NCI-H82 (cell line): Measurements from ENCODE around the gene KRTAP10-3.

Source experiments
- DNase-seq: peaks from one replicate; lab custom pipeline; 2025; lab: John Stamatoyannopoulos, UW

Gene KRTAP10-3

GRCh38 chr21:44515359-44516165 is 43.0 kb downstream of the KRTAP10-3 start:
- DNase-seq: no peak

- no peak for DNase-seq
Measured at GRCh38 chr21:44514746-44515358, 43.7 kb downstream of the KRTAP10-3 start.

GRCh38 chr21:44514218-44514520 is 44.4 kb downstream of the KRTAP10-3 start:
- no peak for DNase-seq

GRCh38 chr21:44513389-44514217 is 45.0 kb downstream of the KRTAP10-3 start:
- DNase-seq: no peak

GRCh38 chr21:44512496-44513388 is 45.9 kb downstream of the KRTAP10-3 start:
- no peak for DNase-seq

GRCh38 chr21:44511938-44512275 is 46.7 kb downstream of the KRTAP10-3 start:
- DNase-seq: no peak

GRCh38 chr21:44511219-44511937 is 47.2 kb downstream of the KRTAP10-3 start:
- no peak for DNase-seq

- peak; percentile 65 for DNase-seq
Measured at GRCh38 chr21:44510508-44511218, 47.9 kb downstream of the KRTAP10-3 start.

GRCh38 chr21:44510109-44510507 is 48.5 kb downstream of the KRTAP10-3 start:
- no peak for DNase-seq

GRCh38 chr21:44509539-44509938 is 49.1 kb downstream of the KRTAP10-3 start:
- peak; percentile 42 for DNase-seq

GRCh38 chr21:44508711-44509445 is 49.7 kb downstream of the KRTAP10-3 start:
- no peak for DNase-seq

- no peak for DNase-seq
Measured at GRCh38 chr21:44508426-44508710, 50.2 kb downstream of the KRTAP10-3 start.
